Heart left ventricle (tissue), 13 donors: ENCODE data around the gene LHX4.

Experiments
- POLR2A ChIP-seq, 2 donors: fragments of 450-650 bp; IDR thresholded peaks; one replicate each; pipeline ENCODE4 v1.6.1; 2017; ENCODE audit warnings: antibody characterized with exemption in 2 of 2, mild to moderate bottlenecking in 2 of 2, moderate library complexity in 2 of 2
- TF ChIP-seq, protein P1 (sequence below), 12 donors: fragments of 200-600 bp; sonication (generic) in 4 of 12; IDR thresholded peaks; one replicate each; pipeline versions ENCODE4 v1.5.0 to v1.8.0; 2018 to 2022; ENCODE audit warnings: antibody characterized with exemption in 12 of 12, mild to moderate bottlenecking in 5 of 12
- donor health status: ischemic (EF 13 %, LVEDD 7.1; RV severe dilation, severe dysfunction).
- donor health status: DM: no; HTN: yes; CAD: no.
- donor health status: DM: no; HTN: no; CAD: no.
- donor health status: ischemic (EF 25% LVEDD 6.9; RV normal size, moderate dysfunction).
- donor health status: ischemic (EF 25% LVEDD 5.7; RV mildly dilated, moderate dysfunction).
- donor health status: ischemic (EF 35%, LVEDD 5.7; RV mildly dilated, moderate dysfunction).
- donor health status: nonischemic (EF 11% LVEDD 7.7; RV severe dilation, severe dysfunction).
- donor health status: DM: yes; HTN: yes; CAD: no.
- donor health status: PGD.
- donor health status: ischemic (EF 29% LVEDD 5.4; RV normal size, mild dysfunction).
- donor health status: nonischemic (EF 23%, LVEDD 6.1; RV moderate dilation, normal function).

DNA sequence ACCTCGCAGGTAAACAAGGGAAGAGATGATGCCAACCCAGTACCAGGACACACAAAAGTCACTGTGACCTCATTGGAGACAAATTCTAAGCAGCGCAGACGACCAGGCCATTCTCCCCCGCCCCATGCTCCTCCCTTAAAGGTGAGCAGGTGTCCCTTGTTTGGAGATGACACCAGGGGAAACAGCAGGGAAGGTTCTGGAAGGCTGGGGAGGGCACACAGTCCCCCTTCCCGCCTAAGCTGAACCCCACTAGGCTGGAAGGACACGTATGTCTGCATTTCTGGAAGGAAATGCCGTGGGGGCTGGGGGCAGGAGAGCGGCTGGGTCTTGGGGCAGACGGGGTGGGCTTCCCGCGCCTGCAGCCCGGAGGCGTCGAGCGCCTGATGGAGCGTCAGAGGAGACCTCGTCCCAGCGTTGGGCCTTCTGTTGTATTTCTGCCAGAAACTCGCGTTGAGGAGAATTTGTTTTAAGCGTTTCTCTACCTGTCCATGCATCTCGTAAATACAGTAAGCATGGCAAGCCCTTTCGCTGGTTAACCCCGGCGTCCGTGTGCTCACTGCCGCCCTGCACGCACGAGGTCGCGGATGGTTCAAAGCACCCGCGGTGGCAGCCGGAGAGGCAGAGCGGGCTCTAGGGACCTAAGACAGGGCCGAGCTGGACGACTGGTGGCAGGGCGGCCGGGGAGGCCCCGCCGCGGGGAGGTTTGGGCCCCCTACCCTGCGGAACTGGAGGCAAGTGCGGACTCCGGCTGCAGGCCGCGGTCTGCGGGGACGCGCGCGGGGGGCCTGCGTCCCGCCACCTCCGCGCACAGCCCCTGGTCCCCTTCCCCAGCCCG lies 1.2 kb upstream of the LHX4 start:
- TF ChIP-seq POLR2A (IDR thresholded peaks at IDR 0.05) = no peak
- TF ChIP-seq, protein P1, sequence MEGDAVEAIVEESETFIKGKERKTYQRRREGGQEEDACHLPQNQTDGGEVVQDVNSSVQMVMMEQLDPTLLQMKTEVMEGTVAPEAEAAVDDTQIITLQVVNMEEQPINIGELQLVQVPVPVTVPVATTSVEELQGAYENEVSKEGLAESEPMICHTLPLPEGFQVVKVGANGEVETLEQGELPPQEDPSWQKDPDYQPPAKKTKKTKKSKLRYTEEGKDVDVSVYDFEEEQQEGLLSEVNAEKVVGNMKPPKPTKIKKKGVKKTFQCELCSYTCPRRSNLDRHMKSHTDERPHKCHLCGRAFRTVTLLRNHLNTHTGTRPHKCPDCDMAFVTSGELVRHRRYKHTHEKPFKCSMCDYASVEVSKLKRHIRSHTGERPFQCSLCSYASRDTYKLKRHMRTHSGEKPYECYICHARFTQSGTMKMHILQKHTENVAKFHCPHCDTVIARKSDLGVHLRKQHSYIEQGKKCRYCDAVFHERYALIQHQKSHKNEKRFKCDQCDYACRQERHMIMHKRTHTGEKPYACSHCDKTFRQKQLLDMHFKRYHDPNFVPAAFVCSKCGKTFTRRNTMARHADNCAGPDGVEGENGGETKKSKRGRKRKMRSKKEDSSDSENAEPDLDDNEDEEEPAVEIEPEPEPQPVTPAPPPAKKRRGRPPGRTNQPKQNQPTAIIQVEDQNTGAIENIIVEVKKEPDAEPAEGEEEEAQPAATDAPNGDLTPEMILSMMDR (IDR thresholded peaks at IDR 0.05) = no peak
